ENCODE data around the gene KCNQ1OT1.

GRCh38 chr11:2699185-2699530 is 636 bp downstream of the KCNQ1OT1 start:
- no peak for TF ChIP-seq CTCF (IDR thresholded peaks at IDR 0.05)
- no peak for TF ChIP-seq POLR2A (IDR thresholded peaks at IDR 0.05; ENCODE audit: low read depth)
